Cardiac muscle cell (in vitro differentiated cells and primary cell): ENCODE measurements around the gene CPLX4. TPM values are rescaled to one million over a fixed set of nuclear protein-coding genes. Genes with fewer than 3 reads are reported as not detected.

Source experiments
- DNase-seq, 2 donors: peaks; one replicate each; pipeline versions ENCODE4 v3.0.0 to v3.0.0-alpha.2; 2010 to 2017; ENCODE audit warnings: low read depth in 1 of 2, low spot score in 1 of 2
- H3K27ac ChIP-seq: fragments of 200-600 bp; sonication (generic); 2 replicates; pipeline ENCODE4 v1.5.1; 2016
- H3K27me3 ChIP-seq: fragments of 200-600 bp; sonication (generic); 2 replicates; pipeline ENCODE4 v1.6.0; 2016; ENCODE audit warnings: control low read depth
- H3K36me3 ChIP-seq: fragments of 200-600 bp; sonication (generic); 2 replicates; pipeline ENCODE4 v1.5.1; 2016; ENCODE audit warnings: control low read depth
- H3K4me1 ChIP-seq: fragments of 200-600 bp; sonication (generic); 2 replicates; pipeline ENCODE4 v1.8.1; 2017; ENCODE audit warnings: low read depth, mild to moderate bottlenecking, mixed run types
- H3K4me3 ChIP-seq: fragments of 200-600 bp; sonication (generic); 2 replicates; pipeline ENCODE4 v1.5.1; 2016; ENCODE audit warnings: mild to moderate bottlenecking
- H3K9me3 ChIP-seq: fragments of 200-600 bp; sonication (generic); 2 replicates; pipeline ENCODE4 v1.5.1; 2017; ENCODE audit warnings: low read depth, mild to moderate bottlenecking, control low read depth
- CTCF ChIP-seq: IDR thresholded peaks from 2 replicates; pipeline ENCODE4 v1.5.1; 2012; ENCODE audit warnings: low read depth, mild to moderate bottlenecking, low read length
- polyA plus RNA-seq: library from polyadenylated mRNA; unstranded; fragments of >200 nt; fragmentation: Nextera tagmentation; extraction: Ambion mirVana; gene quantifications from 2 replicates; pipeline ENCODE4 v1.2.1, GENCODE V29; 2016
- total RNA-seq: library from RNA; depleted of rRNA; stranded (reverse); fragments of >200 nt; gene quantifications from 2 replicates; pipeline ENCODE4 v1.2.3, GENCODE V29; 2016

The CPLX4 gene
- total and polyA plus RNA-seq, 2 experiments from 2014 or later = not detected

GRCh38 chr18:59344996-59345395 is 26.5 kb upstream of the CPLX4 start:
- H3K9me3 ChIP-seq = no peaks in the 10 kb centered on the region
- no peaks in the 10 kb centered on the region for H3K27me3 ChIP-seq
- no peak for DNase-seq
- H3K27ac ChIP-seq = no peak overlapping the region
- no peak overlapping the region for H3K4me3 ChIP-seq
- no peak for TF ChIP-seq CTCF
- no peaks in the 10 kb centered on the region for H3K4me1 ChIP-seq
- H3K36me3 ChIP-seq = peaks cover 56% of the 10 kb centered on the region

GRCh38 chr18:59343926-59344325 is 25.5 kb upstream of the CPLX4 start:
- no peak for DNase-seq
- Histone ChIP-seq H3K27me3 (no peaks in the 10 kb centered on the region), H3K4me3 (no peak overlapping the region), H3K27ac (no peak overlapping the region), H3K9me3 (no peaks in the 10 kb centered on the region), H3K4me1 (no peaks in the 10 kb centered on the region), H3K36me3 (peaks cover 52% of the 10 kb centered on the region)
- no peak for TF ChIP-seq CTCF

- no peak for TF ChIP-seq CTCF
- H3K36me3 ChIP-seq = peaks cover 55% of the 10 kb centered on the region
- no peak overlapping the region for H3K4me3 ChIP-seq
- no peak overlapping the region for H3K27ac ChIP-seq
- H3K27me3 ChIP-seq = no peaks in the 10 kb centered on the region
- no peak for DNase-seq
- H3K4me1 ChIP-seq = no peaks in the 10 kb centered on the region
- H3K9me3 ChIP-seq = no peaks in the 10 kb centered on the region
Observed at GRCh38 chr18:59340817-59341216, 22.4 kb upstream of the CPLX4 start.

- Histone ChIP-seq H3K27ac (no peak overlapping the region), H3K9me3 (no peaks in the 10 kb centered on the region), H3K4me1 (no peaks in the 10 kb centered on the region), H3K27me3 (no peaks in the 10 kb centered on the region), H3K4me3 (no peak overlapping the region), H3K36me3 (peaks cover 52% of the 10 kb centered on the region)
- DNase-seq = no peak
- TF ChIP-seq CTCF = no peak
Observed at GRCh38 chr18:59340312-59340711, 21.9 kb upstream of the CPLX4 start.

GRCh38 chr18:59332986-59333385 is 14.5 kb upstream of the CPLX4 start:
- Histone ChIP-seq H3K4me3 (no peak overlapping the region), H3K27ac (peak overlapping the region; percentile 67), H3K4me1 (peaks cover 17% of the 10 kb centered on the region), H3K27me3 (no peaks in the 10 kb centered on the region), H3K9me3 (no peaks in the 10 kb centered on the region), H3K36me3 (peaks cover 69% of the 10 kb centered on the region)
- DNase-seq = peak in 1 of 2 donors; percentile 57
- no peak for TF ChIP-seq CTCF

GRCh38 chr18:59328683-59329082 is 10.2 kb upstream of the CPLX4 start:
- TF ChIP-seq CTCF = no peak
- H3K4me1 ChIP-seq = peaks cover 15% of the 10 kb centered on the region
- DNase-seq = no peak
- H3K27me3 ChIP-seq = no peaks in the 10 kb centered on the region
- H3K9me3 ChIP-seq = no peaks in the 10 kb centered on the region
- H3K4me3 ChIP-seq = no peak overlapping the region
- peaks cover 60% of the 10 kb centered on the region for H3K36me3 ChIP-seq
- no peak overlapping the region for H3K27ac ChIP-seq
